CD4-positive, alpha-beta T cell treated with Interleukin-15 for 1 hour (primary cell): Measurements from ENCODE around the gene GALNT18.

Source experiments
- DNase-seq: peaks from one replicate; pipeline ENCODE4 v3.0.0-alpha.2; 2020

Gene GALNT18

GRCh38 chr11:11334607-11335006 is 287.2 kb downstream of the GALNT18 start:
- no peak for DNase-seq

GRCh38 chr11:11332141-11332710 is 289.6 kb downstream of the GALNT18 start:
- no peak for DNase-seq

GRCh38 chr11:11329062-11329806 is 292.6 kb downstream of the GALNT18 start:
- DNase-seq = no peak

DNA sequence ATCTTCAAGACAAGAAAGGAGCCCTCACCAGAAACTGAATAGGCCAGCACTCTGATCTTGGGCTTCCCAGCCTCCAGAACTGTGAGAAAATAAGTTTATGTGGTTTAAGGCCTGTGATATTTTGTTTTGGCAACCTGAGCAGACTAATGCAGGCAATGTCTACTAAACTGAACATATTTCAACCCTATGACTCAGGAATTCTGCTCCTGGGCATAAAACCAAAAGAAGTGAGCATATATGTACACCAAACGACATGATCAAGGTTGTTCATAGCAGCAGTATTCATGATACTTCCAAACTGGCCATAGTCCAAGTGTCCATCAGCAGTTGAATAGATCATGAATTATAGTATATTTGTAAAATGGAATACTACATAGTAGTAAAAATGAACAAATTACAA is 297.7 kb downstream of the GALNT18 start:
- DNase-seq = no peak

GRCh38 chr11:11322101-11322500 is 299.7 kb downstream of the GALNT18 start:
- no peak for DNase-seq

GRCh38 chr11:11320825-11321224 is 301.0 kb downstream of the GALNT18 start:
- no peak for DNase-seq

DNA sequence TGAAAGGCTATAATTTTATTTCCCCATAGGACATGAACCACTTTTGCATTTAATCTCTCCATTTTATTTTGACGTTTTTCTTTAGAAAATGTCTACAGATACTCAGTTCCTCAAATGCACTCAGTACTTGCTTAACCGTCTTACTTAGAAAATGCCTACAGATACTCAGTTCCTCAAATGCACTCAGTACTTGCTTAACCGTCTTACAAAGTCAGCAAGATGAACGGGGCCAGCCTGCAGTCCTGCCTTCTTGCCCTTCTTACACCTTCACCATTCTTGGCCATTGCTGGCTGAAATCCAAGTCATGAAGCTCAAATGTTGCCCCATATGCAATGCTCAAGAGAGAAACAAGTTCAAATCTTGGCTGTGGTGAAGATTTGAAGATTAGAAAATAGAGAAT is 302.8 kb downstream of the GALNT18 start:
- DNase-seq = no peak

DNA sequence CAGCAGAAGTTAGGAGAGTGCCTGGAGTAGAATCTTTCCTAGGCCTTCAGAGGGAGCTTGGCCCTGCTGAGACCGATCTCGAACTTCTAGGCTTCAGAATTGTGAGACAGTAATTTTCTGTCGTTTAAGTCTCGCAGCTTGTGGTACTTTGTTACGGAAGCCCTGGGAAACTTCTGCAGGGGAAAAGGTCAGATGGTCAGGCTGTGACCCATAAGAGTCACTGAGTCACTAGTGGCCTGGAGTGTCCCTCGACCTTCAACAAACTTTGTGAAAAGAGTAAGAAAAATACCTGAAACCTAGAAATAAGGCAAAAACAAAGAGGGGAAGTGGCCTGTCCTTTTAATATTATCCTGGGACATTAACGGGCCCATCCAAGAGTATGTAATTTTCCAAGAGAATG is 303.3 kb downstream of the GALNT18 start:
- DNase-seq = no peak

GRCh38 chr11:11316651-11317230 is 305.1 kb downstream of the GALNT18 start:
- no peak for DNase-seq

GRCh38 chr11:11313902-11314692 is 307.7 kb downstream of the GALNT18 start:
- no peak for DNase-seq

- DNase-seq = no peak
Observed at GRCh38 chr11:11313426-11313825, 308.4 kb downstream of the GALNT18 start.

GRCh38 chr11:11312738-11313137 is 309.1 kb downstream of the GALNT18 start:
- DNase-seq = no peak

- peak; percentile 32 for DNase-seq
Observed at GRCh38 chr11:11311169-11311568, 310.6 kb downstream of the GALNT18 start.

GRCh38 chr11:11309906-11310305 is 311.9 kb downstream of the GALNT18 start:
- no peak for DNase-seq

GRCh38 chr11:11308249-11308648 is 313.6 kb downstream of the GALNT18 start:
- DNase-seq = no peak

GRCh38 chr11:11306855-11307254 is 314.9 kb downstream of the GALNT18 start:
- no peak for DNase-seq

DNA sequence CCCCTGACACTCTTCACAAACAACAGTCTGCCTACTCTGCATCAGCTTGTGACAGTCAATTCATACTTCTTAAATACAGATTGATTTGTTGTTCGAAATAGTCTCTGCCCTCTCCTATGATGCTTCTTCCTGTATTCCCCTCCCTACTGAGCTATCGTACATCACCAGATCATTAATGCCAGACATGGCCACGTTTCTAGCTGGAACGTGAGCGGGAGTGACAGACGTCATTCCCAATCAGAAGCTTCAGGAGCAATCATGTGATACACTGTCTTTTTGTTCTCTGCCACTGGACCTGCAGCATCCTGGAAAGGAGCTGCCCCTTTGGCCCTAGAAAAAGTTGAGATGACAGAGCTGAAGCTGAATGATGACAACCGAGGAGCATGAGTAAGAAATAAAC is 317.3 kb downstream of the GALNT18 start:
- no peak for DNase-seq

GRCh38 chr11:11302565-11302964 is 319.2 kb downstream of the GALNT18 start:
- no peak for DNase-seq

GRCh38 chr11:11301212-11301611 is 320.6 kb downstream of the GALNT18 start:
- no peak for DNase-seq

DNA sequence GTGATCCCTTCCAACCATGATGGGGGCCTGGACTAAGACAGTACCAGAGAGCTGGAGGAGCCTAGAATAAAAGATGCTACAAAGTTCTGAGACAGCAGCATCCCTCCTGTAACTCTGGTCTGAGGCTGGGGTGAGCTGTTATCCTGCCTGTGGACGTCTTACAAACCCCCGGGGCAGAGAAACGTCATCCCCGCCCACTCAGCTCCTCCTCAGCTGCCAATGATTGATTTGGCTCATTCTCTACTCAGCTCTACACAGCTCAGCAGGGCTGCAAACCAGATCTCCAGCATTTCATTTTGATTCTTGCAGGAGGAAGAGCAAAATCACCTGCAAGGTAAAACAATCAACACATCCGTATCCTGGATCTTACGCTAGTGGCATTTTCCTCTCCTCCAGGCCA is 324.2 kb downstream of the GALNT18 start:
- DNase-seq = no peak

- no peak for DNase-seq
Observed at GRCh38 chr11:11296434-11296833, 325.4 kb downstream of the GALNT18 start.

DNA sequence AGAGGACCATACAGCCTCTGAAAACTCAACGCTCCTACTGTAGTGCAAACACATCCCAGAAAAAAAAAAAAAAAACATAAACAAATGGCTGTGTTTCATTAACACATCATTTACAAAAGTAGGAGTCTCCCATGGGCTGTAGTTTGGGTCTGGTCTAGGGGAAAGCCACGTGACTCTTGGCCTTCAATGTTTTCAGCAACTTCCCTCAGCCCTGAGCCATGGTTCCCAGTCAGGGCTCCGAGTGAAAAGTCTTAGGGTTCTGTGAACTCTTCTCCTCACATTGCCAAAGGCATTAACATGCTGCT is 327.3 kb downstream of the GALNT18 start:
- DNase-seq = no peak

- no peak for DNase-seq
Observed at GRCh38 chr11:11293798-11294550, 327.8 kb downstream of the GALNT18 start.
